Measurements from ENCODE around the gene PASK. TPM values are rescaled to one million over a fixed set of nuclear protein-coding genes. Genes with fewer than 3 reads are reported as not detected.
A peak's percentile ranks its signal among the peaks of the same experiment; 100 is the strongest.

PASK gene
- polyA plus RNA-seq, 1 donor, result 16.7 TPM

DNA sequence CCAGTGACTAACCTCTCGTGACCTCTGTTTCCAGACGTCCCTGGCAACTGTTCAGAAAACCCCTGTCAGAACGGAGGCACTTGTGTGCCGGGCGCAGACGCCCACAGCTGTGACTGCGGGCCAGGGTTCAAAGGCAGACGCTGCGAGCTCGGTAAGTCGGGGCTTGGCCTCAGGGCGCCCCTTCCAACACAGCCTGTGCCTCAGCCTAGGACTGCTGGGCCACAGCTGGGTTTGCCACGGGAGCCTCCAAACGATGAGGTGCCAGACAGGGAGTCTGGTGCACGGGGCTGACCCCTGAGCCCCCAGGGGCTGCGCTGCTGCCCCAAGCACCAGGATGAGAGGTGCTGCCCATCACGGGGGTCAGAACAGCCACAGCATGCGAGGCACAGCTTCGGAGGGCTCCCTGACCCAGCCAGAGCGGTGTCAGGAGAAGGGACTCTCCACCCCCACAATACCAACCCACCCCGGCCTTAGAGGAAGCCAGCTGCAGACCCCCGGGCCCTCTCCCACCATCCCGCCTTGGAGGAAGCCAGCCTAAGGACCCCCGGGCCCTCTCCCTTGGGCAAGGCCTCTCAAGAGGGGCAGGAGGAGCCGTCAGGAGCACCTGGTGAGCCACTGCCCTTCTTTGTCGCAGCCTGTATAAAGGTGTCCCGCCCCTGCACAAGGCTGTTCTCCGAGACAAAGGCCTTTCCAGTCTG lies 67.5 kb downstream of the PASK start:
- Histone ChIP-seq H3K4me1 (ENCODE audit: control insufficient read depth, insufficient read depth, low read length) (no peaks in the 10 kb centered on the region), H3K36me3 (ENCODE audit: control insufficient read depth, insufficient read depth, low read length) (peaks cover 9% of the 10 kb centered on the region), H3K27ac (ENCODE audit: low read length) (no peak overlapping the region), H3K27me3 (ENCODE audit: control insufficient read depth, insufficient read depth, low read length) (no peaks in the 10 kb centered on the region), H3K4me3 (ENCODE audit: low read length) (no peak overlapping the region), H3K9me3 (ENCODE audit: control insufficient read depth, low read depth, low read length) (peaks cover 3% of the 10 kb centered on the region)
- DNase-seq, result peak in 1 of 2 donors; percentile 84
- WGBS (ENCODE audit: insufficient coverage, low lambda C conversion rate), result no CpG with 5 or more reads among the region's 28 CpGs

DNA sequence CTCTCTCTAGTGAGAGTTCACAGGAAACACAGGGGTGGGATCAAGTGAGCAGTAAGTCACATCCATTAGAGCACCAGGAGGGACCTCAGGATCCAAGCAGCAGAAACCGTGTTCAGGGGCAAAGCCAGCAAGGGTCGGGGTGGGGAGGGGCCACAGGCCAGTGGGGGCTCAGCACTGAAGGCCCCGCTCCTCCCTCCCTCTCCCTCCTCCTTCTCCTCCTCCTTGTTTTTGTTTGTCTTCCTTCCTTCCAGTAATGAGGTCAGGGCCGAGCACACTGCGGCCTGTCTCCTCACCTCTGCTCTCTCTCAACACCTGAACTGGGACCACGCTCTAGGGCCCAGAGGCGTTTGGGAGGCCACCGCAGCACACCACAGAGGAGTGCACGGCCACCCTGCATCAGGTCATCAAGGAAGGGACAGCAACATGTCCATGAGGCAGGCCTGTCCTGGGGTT lies 68.1 kb downstream of the PASK start:
- Histone ChIP-seq H3K9me3 (ENCODE audit: control insufficient read depth, low read depth, low read length) (peaks cover 3% of the 10 kb centered on the region), H3K36me3 (ENCODE audit: control insufficient read depth, insufficient read depth, low read length) (peaks cover 4% of the 10 kb centered on the region), H3K4me3 (ENCODE audit: low read length) (no peak overlapping the region), H3K4me1 (ENCODE audit: control insufficient read depth, insufficient read depth, low read length) (no peaks in the 10 kb centered on the region), H3K27ac (ENCODE audit: low read length) (no peak overlapping the region), H3K27me3 (ENCODE audit: control insufficient read depth, insufficient read depth, low read length) (no peaks in the 10 kb centered on the region)
- no peak for DNase-seq
- no CpG with 5 or more reads among the region's 9 CpGs for WGBS (ENCODE audit: insufficient coverage, low lambda C conversion rate)

DNA sequence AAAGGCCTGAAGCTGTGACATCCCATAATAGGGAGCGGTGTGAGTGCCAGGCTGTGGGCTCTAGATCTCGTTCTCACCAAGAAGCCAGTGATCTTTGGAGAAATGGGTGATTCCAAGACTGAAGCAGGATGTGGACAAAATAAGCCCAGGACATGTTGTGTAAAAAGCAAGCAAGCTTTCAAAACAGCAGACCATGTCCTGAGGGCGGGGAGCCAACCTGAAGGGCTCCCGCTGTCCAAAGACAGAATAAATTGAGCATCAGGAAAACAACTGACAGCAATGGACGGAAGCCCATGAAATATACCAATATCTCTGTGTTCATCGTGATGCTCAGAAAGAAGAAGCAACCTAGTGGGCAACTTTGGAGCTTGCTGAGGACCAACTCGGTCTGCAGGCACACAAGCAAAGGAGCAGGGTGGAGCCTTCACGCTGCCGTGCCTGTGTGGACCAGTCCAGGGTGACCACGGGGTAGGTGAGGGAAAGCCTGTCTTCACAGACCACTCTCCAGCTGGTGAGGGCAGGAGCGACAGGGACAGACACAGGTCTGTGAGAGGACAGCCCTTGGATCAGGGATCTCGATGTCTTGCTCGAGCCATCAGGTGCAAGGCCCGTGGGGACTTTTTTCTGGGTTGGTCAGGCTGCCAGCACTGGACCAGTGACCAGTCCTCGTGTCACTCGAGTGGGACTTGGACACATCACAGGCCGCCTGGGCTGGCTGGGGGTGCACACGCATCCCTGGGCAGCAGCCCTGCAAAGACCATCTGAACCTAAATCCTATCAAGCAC lies 68.7 kb downstream of the PASK start:
- no peak overlapping the region for H3K27ac ChIP-seq (ENCODE audit: low read length)
- no peak for DNase-seq
- H3K36me3 ChIP-seq (ENCODE audit: control insufficient read depth, insufficient read depth, low read length), result no peaks in the 10 kb centered on the region
- H3K9me3 ChIP-seq (ENCODE audit: control insufficient read depth, low read depth, low read length), result peaks cover 3% of the 10 kb centered on the region
- no CpG with 5 or more reads among the region's 18 CpGs for WGBS (ENCODE audit: insufficient coverage, low lambda C conversion rate)
- H3K4me3 ChIP-seq (ENCODE audit: low read length), result no peak overlapping the region
- H3K4me1 ChIP-seq (ENCODE audit: control insufficient read depth, insufficient read depth, low read length), result no peaks in the 10 kb centered on the region
- no peaks in the 10 kb centered on the region for H3K27me3 ChIP-seq (ENCODE audit: control insufficient read depth, insufficient read depth, low read length)

DNA sequence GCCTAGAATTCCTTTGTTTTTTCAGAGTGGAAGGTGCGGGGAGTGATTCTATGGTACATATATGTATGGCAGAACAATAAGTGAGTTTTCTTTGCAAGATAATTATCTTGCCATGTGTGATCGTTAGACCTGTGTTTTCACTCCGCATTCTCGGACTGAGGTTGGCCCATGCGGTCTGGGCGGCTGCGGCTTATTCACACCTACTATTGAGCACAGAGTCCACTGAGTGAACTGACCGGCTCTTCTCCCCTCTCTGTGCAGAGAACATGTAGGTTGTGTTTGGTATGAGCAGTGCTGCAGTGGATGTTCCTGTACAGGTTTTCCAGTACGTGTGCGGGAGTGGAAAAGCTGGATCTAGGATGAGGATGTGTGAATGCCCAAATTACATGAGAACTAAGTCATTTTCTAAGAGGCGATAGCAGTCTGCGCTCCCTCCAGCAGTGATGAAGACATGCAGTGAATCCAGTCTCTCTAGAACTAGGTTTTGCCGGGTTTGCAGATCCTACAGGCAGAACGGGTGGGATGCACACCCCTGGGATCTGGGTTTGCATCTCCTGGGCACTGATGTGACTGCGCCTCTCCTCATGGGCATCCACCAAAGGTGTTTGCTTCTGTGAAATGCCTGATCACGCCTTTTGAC lies 74.3 kb downstream of the PASK start:
- Histone ChIP-seq H3K4me3 (ENCODE audit: low read length) (no peak overlapping the region), H3K9me3 (ENCODE audit: control insufficient read depth, low read depth, low read length) (peaks cover 3% of the 10 kb centered on the region), H3K27me3 (ENCODE audit: control insufficient read depth, insufficient read depth, low read length) (peaks cover 10% of the 10 kb centered on the region), H3K36me3 (ENCODE audit: control insufficient read depth, insufficient read depth, low read length) (peaks cover 13% of the 10 kb centered on the region), H3K4me1 (ENCODE audit: control insufficient read depth, insufficient read depth, low read length) (no peaks in the 10 kb centered on the region), H3K27ac (ENCODE audit: low read length) (no peak overlapping the region)
- DNase-seq, result no peak
- WGBS (ENCODE audit: insufficient coverage, low lambda C conversion rate), result 90% methylated on average over 2 of the region's 16 CpGs

DNA sequence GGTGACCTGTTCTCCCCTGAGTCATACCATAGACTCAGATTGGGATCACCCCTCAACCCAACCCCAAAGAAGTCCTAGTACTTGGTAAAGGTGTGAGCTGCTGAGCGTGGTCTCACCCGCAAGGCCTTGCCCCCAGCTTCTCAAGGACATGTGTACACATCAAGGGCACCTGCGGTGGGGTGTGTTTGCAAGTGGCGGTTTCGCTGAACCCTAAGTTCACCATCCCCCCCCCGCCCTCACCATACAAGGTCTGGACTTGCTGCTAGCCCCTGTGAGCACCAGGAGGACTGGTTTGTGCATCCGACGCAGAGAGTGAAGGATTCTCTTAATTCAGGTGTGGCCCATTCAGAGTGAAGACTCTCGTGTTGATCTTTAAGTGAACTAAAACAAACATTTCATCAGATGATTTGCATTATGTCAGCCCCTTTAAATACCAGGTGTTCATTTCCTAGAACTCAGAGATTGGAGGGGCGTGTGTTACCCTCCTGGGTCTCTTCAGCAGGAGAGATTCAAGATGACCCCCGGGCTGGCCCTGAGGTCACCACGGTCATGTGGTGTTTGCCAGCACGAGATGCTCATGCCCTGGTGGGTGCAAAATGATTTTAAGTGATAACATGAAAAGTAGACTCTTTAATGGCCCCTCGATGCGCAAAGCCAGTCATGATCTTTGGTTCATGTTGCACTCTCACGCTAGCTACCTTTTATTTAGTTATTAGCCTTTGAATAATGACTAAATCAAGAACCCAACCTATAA lies 75.0 kb downstream of the PASK start:
- H3K4me1 ChIP-seq (ENCODE audit: control insufficient read depth, insufficient read depth, low read length), result no peaks in the 10 kb centered on the region
- peaks cover 17% of the 10 kb centered on the region for H3K27me3 ChIP-seq (ENCODE audit: control insufficient read depth, insufficient read depth, low read length)
- H3K36me3 ChIP-seq (ENCODE audit: control insufficient read depth, insufficient read depth, low read length), result peaks cover 13% of the 10 kb centered on the region
- no peak overlapping the region for H3K4me3 ChIP-seq (ENCODE audit: low read length)
- 100% methylated on average over 1 of the region's 16 CpGs for WGBS (ENCODE audit: insufficient coverage, low lambda C conversion rate)
- no peak overlapping the region for H3K27ac ChIP-seq (ENCODE audit: low read length)
- peaks cover 3% of the 10 kb centered on the region for H3K9me3 ChIP-seq (ENCODE audit: control insufficient read depth, low read depth, low read length)
- no peak for DNase-seq

DNA sequence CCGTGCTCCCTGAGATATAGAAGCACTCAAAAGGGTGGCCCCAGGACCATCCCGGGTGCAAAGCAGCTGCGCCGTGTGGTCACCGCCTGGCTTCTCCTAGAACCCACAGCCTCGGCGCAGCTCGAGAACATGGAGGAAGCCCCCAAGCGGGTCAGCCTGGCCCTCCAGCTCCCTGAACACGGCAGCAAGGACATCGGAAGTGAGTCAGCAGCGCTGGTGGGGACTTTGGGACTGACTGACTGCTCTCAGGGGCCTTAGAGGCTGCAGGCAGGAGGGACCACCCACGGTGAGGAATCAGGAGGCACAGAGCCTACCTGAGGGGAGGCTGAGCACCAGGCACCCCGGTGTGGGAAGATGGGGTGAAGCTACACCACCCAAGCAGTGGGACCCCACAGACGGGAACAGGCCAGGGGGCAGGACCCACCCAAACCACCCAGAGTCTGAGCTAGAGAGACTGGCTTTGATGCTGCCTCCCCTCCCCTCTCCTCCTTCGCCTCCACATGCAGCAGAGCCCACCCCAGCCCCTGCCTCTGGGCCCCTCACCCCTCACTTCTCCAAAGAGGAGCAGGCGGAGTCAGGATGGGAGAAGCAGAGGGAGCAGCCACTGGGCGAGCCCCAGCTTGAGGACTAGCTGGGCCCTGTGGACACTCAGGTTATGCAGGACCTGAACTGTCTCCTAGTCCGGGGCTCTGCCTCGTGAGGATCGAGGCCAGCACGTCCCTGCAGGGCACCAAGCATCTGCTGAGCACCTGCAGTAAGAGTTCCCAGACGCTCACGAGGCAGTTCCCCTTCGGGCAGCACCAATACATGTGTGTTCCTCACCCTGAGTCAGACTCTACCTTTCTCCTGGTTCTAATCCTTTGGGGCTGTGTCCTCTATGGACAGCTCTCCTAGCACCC lies 75.9 kb downstream of the PASK start:
- Histone ChIP-seq H3K9me3 (ENCODE audit: control insufficient read depth, low read depth, low read length) (peaks cover 3% of the 10 kb centered on the region), H3K36me3 (ENCODE audit: control insufficient read depth, insufficient read depth, low read length) (peaks cover 13% of the 10 kb centered on the region), H3K27me3 (ENCODE audit: control insufficient read depth, insufficient read depth, low read length) (peaks cover 22% of the 10 kb centered on the region), H3K4me1 (ENCODE audit: control insufficient read depth, insufficient read depth, low read length) (no peaks in the 10 kb centered on the region), H3K27ac (ENCODE audit: low read length) (no peak overlapping the region), H3K4me3 (ENCODE audit: low read length) (no peak overlapping the region)
- DNase-seq, result no peak
- WGBS (ENCODE audit: insufficient coverage, low lambda C conversion rate), result no CpG with 5 or more reads among the region's 25 CpGs

- Histone ChIP-seq H3K4me1 (ENCODE audit: control insufficient read depth, insufficient read depth, low read length) (no peaks in the 10 kb centered on the region), H3K4me3 (ENCODE audit: low read length) (no peak overlapping the region), H3K36me3 (ENCODE audit: control insufficient read depth, insufficient read depth, low read length) (peaks cover 13% of the 10 kb centered on the region), H3K9me3 (ENCODE audit: control insufficient read depth, low read depth, low read length) (no peaks in the 10 kb centered on the region), H3K27ac (ENCODE audit: low read length) (no peak overlapping the region), H3K27me3 (ENCODE audit: control insufficient read depth, insufficient read depth, low read length) (peaks cover 22% of the 10 kb centered on the region)
- no CpG with 5 or more reads among the region's 14 CpGs for WGBS (ENCODE audit: insufficient coverage, low lambda C conversion rate)
- DNase-seq, result no peak
Measured at GRCh38 chr2:241072553-241073165, 76.6 kb downstream of the PASK start.

DNA sequence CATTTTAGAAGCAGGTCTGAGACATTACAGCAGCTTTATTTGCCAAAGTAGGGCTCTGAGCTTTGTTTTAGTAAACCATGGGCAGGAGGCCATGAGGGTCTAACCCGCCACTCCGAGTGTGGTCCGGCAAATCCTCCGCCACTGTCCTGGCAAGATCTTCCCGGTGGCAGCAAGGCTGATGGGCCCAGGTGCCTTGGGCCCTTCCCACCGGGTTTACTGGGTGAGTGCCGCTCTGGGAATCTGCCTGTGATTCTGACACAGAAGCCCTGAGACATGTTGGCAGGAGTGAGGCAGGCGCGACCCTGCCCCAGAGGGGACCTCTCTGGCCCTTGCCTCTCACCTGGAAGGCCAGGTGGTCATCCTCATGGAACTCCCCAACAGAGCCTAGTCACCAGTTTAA lies 77.1 kb downstream of the PASK start:
- no peak for DNase-seq
- Histone ChIP-seq H3K27me3 (ENCODE audit: control insufficient read depth, insufficient read depth, low read length) (peaks cover 22% of the 10 kb centered on the region), H3K4me1 (ENCODE audit: control insufficient read depth, insufficient read depth, low read length) (no peaks in the 10 kb centered on the region), H3K36me3 (ENCODE audit: control insufficient read depth, insufficient read depth, low read length) (peaks cover 13% of the 10 kb centered on the region), H3K4me3 (ENCODE audit: low read length) (no peak overlapping the region), H3K9me3 (ENCODE audit: control insufficient read depth, low read depth, low read length) (no peaks in the 10 kb centered on the region), H3K27ac (ENCODE audit: low read length) (no peak overlapping the region)
- no CpG with 5 or more reads among the region's 9 CpGs for WGBS (ENCODE audit: insufficient coverage, low lambda C conversion rate)

- no peak overlapping the region for H3K27ac ChIP-seq (ENCODE audit: low read length)
- H3K4me3 ChIP-seq (ENCODE audit: low read length), result no peak overlapping the region
- H3K36me3 ChIP-seq (ENCODE audit: control insufficient read depth, insufficient read depth, low read length), result peaks cover 13% of the 10 kb centered on the region
- DNase-seq, result no peak
- no CpG with 5 or more reads among the region's 25 CpGs for WGBS (ENCODE audit: insufficient coverage, low lambda C conversion rate)
- H3K9me3 ChIP-seq (ENCODE audit: control insufficient read depth, low read depth, low read length), result no peaks in the 10 kb centered on the region
- peaks cover 22% of the 10 kb centered on the region for H3K27me3 ChIP-seq (ENCODE audit: control insufficient read depth, insufficient read depth, low read length)
- H3K4me1 ChIP-seq (ENCODE audit: control insufficient read depth, insufficient read depth, low read length), result no peaks in the 10 kb centered on the region
Measured at GRCh38 chr2:241071677-241072111, 77.6 kb downstream of the PASK start.
